HL-60/S4 treated with phorbol 12-myristate 13-acetate at 8.2 ng/mL for 4 days and 3 days (cell line): ENCODE data around the gene CASTOR1.

Experiments used
- in situ Hi-C: fragments of 300-500 bp; cut with MboI; formaldehyde crosslinking; loops from 2 replicates; pipeline ENCODE4 v1.15.0; 2022; ENCODE audit warnings: low sequenced_read_pairs

The CASTOR1 gene

GRCh38 chr22:30247974-30248373 lies 41.3 kb downstream of the CASTOR1 start:
- in situ Hi-C loops = no loop called here

- in situ Hi-C loops = no loop called here
These were observed 41.7 kb downstream of the CASTOR1 start for GRCh38 chr22:30247561-30247960.

- in situ Hi-C loops = no loop called here
These were observed 42.4 kb downstream of the CASTOR1 start for GRCh38 chr22:30246814-30247376.

- in situ Hi-C loops = no loop called here
These were observed 43.1 kb downstream of the CASTOR1 start, which contains the start of gene LIF for GRCh38 chr22:30245985-30246813. LIF (minus strand) TSS chr22:30246759; CDS start chr22:30246695, 64 bp downstream.

GRCh38 chr22:30245181-30245984 lies 43.9 kb downstream of the CASTOR1 start:
- in situ Hi-C loops = no loop called here

- in situ Hi-C loops = no loop called here
These were observed 44.7 kb downstream of the CASTOR1 start for GRCh38 chr22:30244641-30245040.

GRCh38 chr22:30244066-30244465 lies 45.2 kb downstream of the CASTOR1 start:
- in situ Hi-C loops = no loop called here

GRCh38 chr22:30243661-30244060 lies 45.6 kb downstream of the CASTOR1 start:
- in situ Hi-C loops = no loop called here

GRCh38 chr22:30241576-30242371 lies 47.5 kb downstream of the CASTOR1 start:
- in situ Hi-C loops = no loop called here

- in situ Hi-C loops = no loop called here
These were observed 48.5 kb downstream of the CASTOR1 start for GRCh38 chr22:30240541-30241417.

- in situ Hi-C loops = no loop called here
These were observed 49.6 kb downstream of the CASTOR1 start for GRCh38 chr22:30239488-30240405.

GRCh38 chr22:30238661-30239487 lies 50.4 kb downstream of the CASTOR1 start:
- in situ Hi-C loops = no loop called here

GRCh38 chr22:30238136-30238535 lies 51.2 kb downstream of the CASTOR1 start:
- in situ Hi-C loops = no loop called here

- in situ Hi-C loops = no loop called here
These were observed 52.4 kb downstream of the CASTOR1 start for GRCh38 chr22:30236875-30237274.

- in situ Hi-C loops = no loop called here
These were observed 53.6 kb downstream of the CASTOR1 start for GRCh38 chr22:30235687-30236170.
